ENCODE results near the gene EHBP1.
"Not testable (repeated sequence)": the region's sequence is repeated elsewhere in the genome, so short reads cannot be mapped to it uniquely, and the experiment has no call there.

The EHBP1 gene

DNA sequence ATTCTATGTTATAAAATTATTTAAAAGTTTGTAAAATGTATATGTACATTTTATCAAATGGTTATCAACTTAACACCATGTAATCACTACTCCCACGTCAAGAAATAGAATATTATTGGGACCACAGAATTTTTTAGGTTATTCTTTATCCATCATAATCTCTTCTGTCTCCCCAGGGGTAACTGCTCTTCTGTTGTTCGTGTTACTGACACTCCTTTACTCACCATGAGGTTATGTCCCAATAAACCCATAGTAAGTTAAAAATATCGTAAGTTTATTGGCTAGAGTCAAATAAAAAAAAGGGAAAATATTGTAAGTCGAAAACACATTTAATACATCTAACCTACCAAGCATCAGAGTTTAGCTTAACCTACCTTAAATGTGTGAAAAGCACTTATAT is 359.1 kb downstream of the EHBP1 start:
- no peak for DNase-seq (ENCODE audit: low read depth, low spot score)

DNA sequence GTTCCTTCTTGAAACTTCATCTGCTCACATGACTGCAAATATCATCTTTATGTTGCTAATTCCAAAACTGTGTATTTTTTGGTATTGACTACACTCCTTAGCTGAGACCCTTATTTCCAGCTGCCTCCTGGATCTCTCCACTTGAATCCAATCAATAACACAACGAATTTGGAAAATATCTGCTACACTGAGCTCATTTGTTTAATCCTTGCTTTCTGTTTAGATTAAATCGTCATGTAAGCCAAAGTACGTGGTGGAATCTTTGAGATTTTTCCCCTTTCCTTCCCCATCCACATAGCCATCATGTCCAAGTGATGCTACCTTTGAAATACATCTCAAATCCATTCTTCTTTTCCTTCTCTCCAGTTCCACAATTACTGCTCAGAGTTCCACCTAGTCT is 360.8 kb downstream of the EHBP1 start:
- DNase-seq (ENCODE audit: low read depth, low spot score), result no peak

DNA sequence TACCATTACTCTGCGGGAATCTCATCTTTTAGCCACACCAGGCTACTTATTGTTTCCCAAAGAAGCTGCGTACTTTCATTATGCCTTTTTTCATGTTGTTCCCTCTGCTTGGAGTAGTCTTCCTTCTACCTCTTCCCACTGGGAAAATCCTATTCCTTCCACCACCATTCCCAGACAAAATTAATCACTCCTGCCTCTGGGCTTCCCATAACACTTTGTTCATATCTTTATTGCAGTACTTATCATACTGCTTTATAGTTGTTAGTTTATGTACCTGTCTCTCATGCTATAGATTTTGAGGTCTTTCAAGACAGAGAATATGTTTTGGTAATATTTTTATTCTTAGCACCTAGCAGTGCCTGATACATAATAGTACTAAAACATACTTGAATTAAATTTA is 361.3 kb downstream of the EHBP1 start:
- no peak for DNase-seq (ENCODE audit: low read depth, low spot score)

DNA sequence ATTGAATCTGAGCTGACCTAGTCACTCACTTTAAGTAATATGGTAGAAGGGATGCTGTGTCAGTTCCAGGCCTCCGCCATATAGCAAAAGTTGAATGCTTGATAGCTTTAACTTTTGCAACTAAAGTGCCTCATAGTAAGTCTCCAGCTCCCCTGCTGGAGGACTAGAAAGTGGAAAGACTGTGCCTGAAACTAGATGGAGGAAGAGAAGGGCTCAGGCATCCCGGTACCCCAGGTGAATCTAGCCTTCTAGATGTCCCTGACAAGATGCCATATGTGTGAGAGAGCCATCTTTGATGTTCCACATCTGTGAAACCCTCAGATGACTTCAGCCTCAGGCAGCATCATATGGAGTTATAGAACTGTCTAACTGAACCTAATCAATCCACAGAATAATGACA is 366.2 kb downstream of the EHBP1 start:
- DNase-seq (ENCODE audit: low read depth, low spot score), result no peak

DNA sequence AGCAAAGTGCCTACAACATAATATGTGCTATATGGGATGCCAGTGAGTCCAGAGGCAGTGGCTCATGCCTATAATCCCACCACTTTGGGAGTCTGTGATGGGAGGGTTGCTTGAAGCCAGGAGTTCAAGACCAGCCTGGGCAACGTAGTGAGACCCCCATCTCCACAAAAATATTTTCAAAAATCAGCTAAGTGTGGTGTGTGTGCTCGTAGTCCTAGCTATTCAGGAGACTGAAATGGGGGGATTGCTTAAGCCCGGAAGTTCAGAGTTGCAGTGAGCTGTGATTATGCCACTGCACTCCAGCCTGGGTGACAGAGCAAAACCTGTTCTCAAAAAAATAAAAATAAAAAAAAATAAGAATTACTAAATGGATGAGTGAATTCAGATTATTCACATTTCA is 368.5 kb downstream of the EHBP1 start:
- no peak for DNase-seq (ENCODE audit: low read depth, low spot score)

DNA sequence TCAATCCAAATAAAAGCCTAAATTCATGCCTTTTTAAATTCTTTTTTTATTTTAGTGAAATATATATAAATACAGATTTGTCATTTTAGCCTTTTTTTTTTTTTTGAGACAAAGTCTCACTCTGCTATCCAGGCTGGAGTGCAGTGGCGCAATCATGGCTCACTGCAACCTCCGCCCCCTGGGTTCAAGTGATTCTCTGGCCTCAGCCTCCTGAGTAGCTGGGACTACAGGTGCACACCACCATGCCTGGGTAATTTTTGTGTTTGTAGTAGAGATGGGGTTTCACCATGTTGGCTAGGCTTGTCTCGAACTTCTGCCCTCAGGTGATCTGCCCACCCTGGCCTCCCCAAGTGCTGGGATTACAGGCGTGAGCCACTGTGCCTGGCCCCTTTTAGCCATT is 368.9 kb downstream of the EHBP1 start:
- DNase-seq (ENCODE audit: low read depth, low spot score), result not testable (repeated sequence)

DNA sequence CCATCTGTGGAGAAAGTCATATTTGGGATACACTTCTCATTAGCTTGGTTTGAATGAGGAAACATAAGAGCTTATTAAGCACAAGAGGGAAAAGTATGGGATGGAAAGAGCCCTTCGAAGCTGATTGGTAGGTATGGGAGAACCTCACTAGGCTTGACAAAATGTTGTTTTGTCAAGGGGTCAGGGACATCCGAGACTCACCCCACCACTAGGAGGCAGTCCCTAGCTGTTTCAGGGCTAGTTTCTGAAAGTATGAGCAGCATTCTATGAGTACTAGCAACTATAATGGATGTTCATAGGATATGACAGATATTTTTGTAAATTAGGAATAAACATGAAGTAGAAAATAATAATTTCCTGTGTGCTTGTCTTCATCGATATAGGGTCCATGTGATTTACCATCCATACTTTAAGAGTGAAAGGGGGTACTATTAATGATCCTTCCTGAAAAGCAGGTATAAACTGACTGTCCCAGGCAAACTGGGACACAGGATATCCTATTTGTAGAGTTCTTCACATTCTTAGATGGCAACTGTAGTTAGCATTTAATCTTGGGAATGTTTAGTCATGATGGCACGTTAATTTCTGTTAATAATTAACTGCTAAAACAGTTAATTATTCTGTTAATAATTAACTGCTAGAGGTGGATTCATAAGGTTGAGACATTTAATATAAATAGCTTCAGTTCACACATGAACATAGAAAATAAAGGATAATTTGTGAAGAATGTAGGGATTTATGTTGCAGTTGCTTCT is 373.5 kb downstream of the EHBP1 start:
- DNase-seq (ENCODE audit: low read depth, low spot score), result no peak

DNA sequence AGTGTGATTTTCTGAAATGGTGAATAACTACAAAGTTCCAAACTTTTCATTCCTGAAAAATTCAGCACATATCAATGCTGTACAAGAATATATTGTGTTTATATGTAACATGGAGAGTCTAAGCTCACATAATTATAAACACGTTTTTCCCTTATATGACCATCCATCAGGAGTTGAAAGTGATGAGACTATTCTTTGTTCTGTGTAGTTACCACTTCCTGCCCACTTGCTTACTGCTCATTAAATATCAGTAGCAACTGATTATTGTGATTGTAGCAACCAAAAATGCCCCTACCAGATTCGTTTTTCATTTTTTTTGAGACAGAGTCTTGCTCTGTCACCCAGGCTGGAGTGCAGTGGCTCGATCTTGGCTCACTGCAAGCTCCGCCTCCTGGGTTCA is 375.9 kb downstream of the EHBP1 start:
- DNase-seq (ENCODE audit: low read depth, low spot score), result no peak

DNA sequence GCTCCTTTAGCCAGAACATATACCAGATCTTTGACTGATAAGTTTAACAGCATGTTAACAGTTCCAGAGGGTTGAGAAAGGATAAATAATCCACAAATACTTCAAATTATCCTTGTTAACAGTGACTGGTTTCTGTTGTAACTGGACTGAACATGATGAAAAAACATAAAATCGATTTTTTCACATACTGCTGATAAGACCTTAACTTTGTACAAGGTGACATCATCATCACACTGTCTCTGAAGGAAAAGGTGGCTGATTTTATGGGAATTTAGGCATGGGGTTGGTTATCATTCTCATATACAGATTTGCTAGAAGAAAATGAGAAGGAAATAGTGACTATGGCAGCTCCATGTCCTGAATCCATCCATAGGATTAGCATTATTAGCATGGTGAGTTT is 381.2 kb downstream of the EHBP1 start:
- no peak for DNase-seq (ENCODE audit: low read depth, low spot score)

DNA sequence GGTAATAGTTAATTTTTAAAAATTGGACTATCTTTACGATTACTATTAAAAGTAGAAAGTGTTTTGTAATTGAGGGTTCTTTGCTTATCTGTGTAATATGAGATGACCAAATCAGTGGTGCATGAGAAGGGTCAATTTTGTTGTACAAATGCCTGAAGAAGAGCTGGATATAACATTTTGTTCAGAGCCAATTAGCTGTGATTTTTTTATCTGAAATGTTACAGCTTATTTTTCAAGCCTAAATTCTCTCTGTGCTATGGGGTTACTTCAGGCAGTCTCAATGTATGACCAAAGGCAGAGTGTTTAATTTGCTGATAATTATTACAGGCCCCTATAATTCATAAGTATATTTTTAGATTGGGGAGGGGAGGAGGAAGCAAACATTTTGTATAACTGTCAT is 386.9 kb downstream of the EHBP1 start:
- no peak for DNase-seq (ENCODE audit: low read depth, low spot score)

DNA sequence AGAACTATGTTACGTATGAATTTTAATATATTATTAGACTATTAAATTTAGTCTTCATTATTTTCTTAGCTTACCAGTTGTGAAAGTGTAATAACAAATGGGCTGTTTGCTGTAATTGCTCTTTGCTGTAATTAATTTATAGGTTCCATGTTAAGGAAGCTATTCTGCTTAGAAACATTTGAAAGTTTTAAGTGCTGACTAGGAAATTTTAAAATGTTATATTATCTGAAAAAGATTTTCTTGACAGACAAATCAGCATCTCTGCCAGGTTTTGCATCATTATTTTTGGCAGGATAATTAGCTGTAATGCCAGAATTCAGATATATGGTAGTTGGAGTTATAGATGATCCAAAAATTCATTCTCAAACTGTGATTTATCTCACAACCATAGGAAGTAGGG is 387.3 kb downstream of the EHBP1 start:
- DNase-seq (ENCODE audit: low read depth, low spot score), result no peak

DNA sequence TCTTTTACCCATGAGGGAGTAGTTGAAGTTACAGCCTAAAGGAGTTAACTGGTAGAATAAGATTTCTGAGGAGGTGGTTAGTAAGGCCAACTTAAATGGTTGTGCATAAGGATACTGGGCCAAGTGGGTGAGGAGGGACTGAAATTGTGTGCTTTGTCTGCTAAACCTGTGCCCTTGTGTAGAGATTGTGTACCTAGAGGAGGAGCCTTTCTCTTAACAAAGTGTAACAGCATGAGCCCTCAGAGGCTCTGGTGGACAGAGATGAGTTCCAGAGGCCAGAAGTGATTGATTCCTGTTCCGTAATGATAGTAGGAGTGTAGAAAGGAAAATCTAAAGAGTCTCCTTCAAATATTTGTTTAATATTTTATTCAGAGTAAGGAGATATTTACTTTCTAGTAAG is 388.0 kb downstream of the EHBP1 start:
- no peak for DNase-seq (ENCODE audit: low read depth, low spot score)

Data from smooth muscle cell of the brain vasculature (primary cell).